K562 (cell line): ENCODE data around the gene DAPK1. TPM values are rescaled to one million over a fixed set of nuclear protein-coding genes. Genes with fewer than 3 reads are reported as not detected.

ENCODE experiments used
- ASH1L ChIP-seq: fragments of 450-650 bp; IDR thresholded peaks from 2 replicates; pipeline ENCODE4 v1.6.1; 2018; ENCODE audit warnings: borderline replicate concordance, mild to moderate bottlenecking, low read depth; ENCODE audit not compliant: partially characterized antibody
- BRF2 ChIP-seq: IDR thresholded peaks from 3 replicates; pipeline ENCODE4 v1.6.1; 2011; ENCODE audit warnings: borderline replicate concordance, mild to moderate bottlenecking; ENCODE audit not compliant: insufficient read length, insufficient read depth
- CCNT2 ChIP-seq: IDR thresholded peaks from 2 replicates; pipeline ENCODE4 v1.6.1; 2011; ENCODE audit warnings: borderline replicate concordance, low read depth, mild to moderate bottlenecking, moderate library complexity, mixed read lengths, low read length; ENCODE audit not compliant: insufficient read length; ENCODE audit errors: extremely low read depth
- CEBPB ChIP-seq: fragments of 450-650 bp; IDR thresholded peaks from 2 replicates; pipeline ENCODE4 v1.6.1; 2016; ENCODE audit warnings: missing genetic modification characterization, missing compliant biosample characterization
- CHD1 ChIP-seq: fragments of 200-600 bp; sonication (generic); IDR thresholded peaks from one replicate; pipeline ENCODE4 v1.6.1; 2012; ENCODE audit warnings: mild to moderate bottlenecking, moderate library complexity, low read length, inconsistent platforms
- CSDE1 ChIP-seq, 2 experiments: fragments of 450-650 bp; IDR thresholded peaks; 2 replicates each; pipeline ENCODE4 v1.6.1; 2016; ENCODE audit warnings: mild to moderate bottlenecking in 1 of 2
- DPF2 ChIP-seq: fragments of 450-650 bp; IDR thresholded peaks from 2 replicates; pipeline ENCODE4 v1.6.1; 2016
- GATA2 ChIP-seq: sonication (generic); formaldehyde crosslinking; IDR thresholded peaks from 2 replicates; pipeline ENCODE4 v1.4.0; 2020; ENCODE audit warnings: mild to moderate bottlenecking, missing genetic modification reagents
- KAT8 ChIP-seq: fragments of 450-650 bp; IDR thresholded peaks from 2 replicates; pipeline ENCODE4 v1.6.1; 2016; ENCODE audit warnings: low read depth, mild to moderate bottlenecking
- NONO ChIP-seq, 2 experiments: fragments of 200-400 bp in 1 of 2; fragments of 450-650 bp in 1 of 2; formaldehyde crosslinking in 1 of 2; IDR thresholded peaks; 2 replicates each; pipeline ENCODE4 v1.6.1; 2017; ENCODE audit warnings: low read depth in 2 of 2, mild to moderate bottlenecking in 2 of 2, moderate library complexity in 2 of 2, low read length in 1 of 2
- POLR2B ChIP-seq: fragments of 450-650 bp; IDR thresholded peaks from 2 replicates; pipeline ENCODE4 v1.6.1; 2018; ENCODE audit warnings: low read depth; ENCODE audit not compliant: partially characterized antibody
- PTBP1 ChIP-seq: fragments of 200-400 bp; formaldehyde crosslinking; IDR thresholded peaks from 2 replicates; pipeline ENCODE4 v1.6.1; 2017; ENCODE audit warnings: low read depth, low read length
- RBM14 ChIP-seq: fragments of 200-400 bp; formaldehyde crosslinking; IDR thresholded peaks from 2 replicates; pipeline ENCODE4 v1.6.1; 2018; ENCODE audit warnings: low read depth, mild to moderate bottlenecking, low read length, moderate library complexity, borderline replicate concordance; ENCODE audit not compliant: insufficient read depth
- SIN3A ChIP-seq, 2 experiments: fragments of 150-350 bp in 1 of 2; IDR thresholded peaks; 2 replicates each; pipeline ENCODE4 v1.6.1; 2011 to 2016; ENCODE audit warnings: borderline replicate concordance in 2 of 2, low read depth in 2 of 2, low read length in 2 of 2, mild to moderate bottlenecking in 2 of 2, moderate library complexity in 2 of 2; ENCODE audit not compliant: control insufficient read depth in 1 of 2
- ZBTB40 ChIP-seq, 2 experiments: fragments of 450-650 bp in 1 of 2; sonication (generic) in 1 of 2; formaldehyde crosslinking in 1 of 2; IDR thresholded peaks; 2 replicates each; pipeline versions ENCODE4 v1.7.1 to v1.9.0; 2016 to 2022; ENCODE audit warnings: inconsistent platforms in 1 of 2, mild to moderate bottlenecking in 1 of 2, missing genetic modification reagents in 1 of 2
- ZNF23 ChIP-seq: fragments of 250-450 bp; sonication (Bioruptor Pico); IDR thresholded peaks from 2 replicates; pipeline ENCODE4 v1.4.0; 2020; ENCODE audit warnings: mild to moderate bottlenecking
- ZNF354B ChIP-seq: fragments of 250-450 bp; sonication (Bioruptor Pico); IDR thresholded peaks from 2 replicates; pipeline ENCODE4 v1.4.0; 2020
- ZNF778 ChIP-seq: fragments of 450-650 bp; formaldehyde crosslinking; IDR thresholded peaks from 2 replicates; pipeline ENCODE4 v1.4.0; 2020; ENCODE audit warnings: mild to moderate bottlenecking, moderate library complexity
- polyA plus RNA-seq, 8 experiments: library from polyadenylated mRNA; depleted of rRNA in 4 of 8; stranded (reverse) in 5 of 8; unstranded in 3 of 8; fragments of >200 nt; fragmentation: Nextera tagmentation in 2 of 8; fragmentation: Illumina TruSeq in 1 of 8; extraction: Ambion mirVana in 2 of 8; extraction: Trizol in 1 of 8; gene quantifications; 2 replicates each; pipeline versions ENCODE4 v1.2.1 to v1.2.3, GENCODE V29; 2011 to 2014; ENCODE audit warnings: inconsistent platforms in 1 of 8, missing spikeins in 1 of 8
- total RNA-seq, 7 experiments: library from RNA; depleted of rRNA in 6 of 7; stranded (reverse); fragments of >200 nt in 6 of 7; fragmentation: Illumina TruSeq in 2 of 7; extraction: Trizol in 2 of 7; gene quantifications; 2 replicates each; pipeline versions ENCODE4 v1.2.1 to v1.2.3, GENCODE V29; 2011 to 2021; ENCODE audit warnings: low replicate concordance in 1 of 7

Gene DAPK1
- total and polyA plus RNA-seq, 9 of the 15 experiments (the other 6 are each of a cell fraction or from before 2014, with no cell fraction given) = 1.7 to 26.4 (median 15.8) TPM

GRCh38 chr9:87497604-87498045 is at the start of gene DAPK1 (continued):
- TF ChIP-seq ZBTB40 (IDR thresholded peaks at IDR 0.05) (no peak), ZBTB40 (CRISPR knock-in tag; IDR thresholded peaks at IDR 0.05) (no peak), RBM14 (no peak), ZNF778 (no peak), CSDE1 (IDR thresholded peaks at IDR 0.05) (no peak), NONO (IDR thresholded peaks at IDR 0.05; ENCODE audit: low read depth in 2 of 2, low read length in 1 of 2) (0 out of 4 replicates have a peak, but pooled peaks of 1 of the 2 experiments have one; percentile 40), ZNF354B (CRISPR knock-in tag) (no peak), ASH1L (no peak), DPF2 (no peak), GATA2 (CRISPR knock-in tag) (no peak), CHD1 (no peak), ZNF23 (CRISPR knock-in tag) (no peak), SIN3A (IDR thresholded peaks at IDR 0.05; ENCODE audit: borderline replicate concordance in 2 of 2, control insufficient read depth in 1 of 2, low read depth in 2 of 2, low read length in 2 of 2) (peak in 1 of 2 experiments; percentile 21; a peak in 1 of 4 replicates), BRF2 (no peak), CCNT2 (peak; percentile 59), CEBPB (no peak), POLR2B (no peak), PTBP1 (no peak), KAT8 (no peak)
